HEK293 (cell line): Measurements from ENCODE around the gene SHLD1.

Experiments used
- CTCF ChIA-PET: fragments of 350-600 bp; formaldehyde crosslinking; extraction: SDS; loops from one replicate; lab custom pipeline; 2021; ENCODE audit warnings: antibody characterized with exemption; lab: Yijun Ruan, JAX
- POLR2A ChIA-PET: fragments of 300-600 bp; formaldehyde crosslinking; extraction: SDS; loops from one replicate; lab custom pipeline; 2020; ENCODE audit warnings: antibody characterized with exemption, inconsistent platforms; lab: Yijun Ruan, JAX
- H3K27ac ChIP-seq: fragments of 200-500 bp; sonication (Bioruptor generic); 2 replicates; pipeline ENCODE4 v1.5.1; 2014; ENCODE audit warnings: low read depth, low read length, control low read depth, inconsistent platforms; ENCODE audit errors: extremely low read depth
- H3K36me3 ChIP-seq, 2 experiments: fragments of 200-500 bp in 1 of 2; sonication (Bioruptor generic) in 1 of 2; 1 replicate in 1 of 2; 2 replicates in 1 of 2; pipeline ENCODE4 v1.5.1; 2014 to 2017; ENCODE audit warnings: inconsistent platforms in 2 of 2, low read length in 2 of 2; ENCODE audit not compliant: control insufficient read depth in 2 of 2, insufficient read depth in 1 of 2
- H3K4me1 ChIP-seq: fragments of 200-500 bp; sonication (Bioruptor generic); 2 replicates; pipeline ENCODE4 v1.5.1; 2014; ENCODE audit warnings: mild to moderate bottlenecking, low read length, inconsistent platforms; ENCODE audit not compliant: control insufficient read depth, insufficient read depth
- H3K4me3 ChIP-seq: 2 replicates; pipeline ENCODE4 v1.5.1; 2011; ENCODE audit warnings: low read depth, mild to moderate bottlenecking, control low read depth, low read length, moderate library complexity
- H3K9me3 ChIP-seq: fragments of 200-500 bp; sonication (Bioruptor generic); 2 replicates; pipeline ENCODE4 v1.5.1; 2014; ENCODE audit warnings: low read depth, low read length, inconsistent platforms; ENCODE audit not compliant: control insufficient read depth, insufficient read depth
- HOXC10 ChIP-seq: sonication (generic); formaldehyde crosslinking; IDR thresholded peaks from 2 replicates; pipeline ENCODE4 v1.8.1; 2023; ENCODE audit warnings: mild to moderate bottlenecking, missing genetic modification reagents
- ZBTB8A ChIP-seq: fragments of 450-650 bp; formaldehyde crosslinking; IDR thresholded peaks from 2 replicates; pipeline ENCODE4 v1.5.1; 2016; ENCODE audit warnings: missing biosample characterization, missing genetic modification characterization
- ZIC2 ChIP-seq: fragments of 450-650 bp; formaldehyde crosslinking; IDR thresholded peaks from 2 replicates; pipeline ENCODE4 v1.5.1; 2016; ENCODE audit warnings: missing biosample characterization, missing genetic modification characterization
- ZNF10 ChIP-seq: fragments of 450-650 bp; formaldehyde crosslinking; IDR thresholded peaks from 2 replicates; pipeline ENCODE4 v1.5.1; 2017; ENCODE audit warnings: missing biosample characterization, missing genetic modification characterization
- ZNF133 ChIP-seq: fragments of 450-650 bp; formaldehyde crosslinking; IDR thresholded peaks from 2 replicates; pipeline ENCODE4 v1.5.1; 2016; ENCODE audit warnings: missing biosample characterization, missing genetic modification characterization
- ZNF138 ChIP-seq: fragments of 450-650 bp; formaldehyde crosslinking; IDR thresholded peaks from 2 replicates; pipeline ENCODE4 v1.5.1; 2016; ENCODE audit warnings: missing biosample characterization, missing genetic modification characterization, borderline replicate concordance
- ZNF174 ChIP-seq: fragments of 450-650 bp; formaldehyde crosslinking; IDR thresholded peaks from 2 replicates; pipeline ENCODE4 v1.5.0; 2017; ENCODE audit warnings: missing biosample characterization, mild to moderate bottlenecking, missing genetic modification characterization
- ZNF184 ChIP-seq: fragments of 450-650 bp; IDR thresholded peaks from 2 replicates; pipeline ENCODE4 v1.5.1; 2018; ENCODE audit warnings: missing biosample characterization, mild to moderate bottlenecking, missing genetic modification characterization
- ZNF221 ChIP-seq: fragments of 450-650 bp; formaldehyde crosslinking; IDR thresholded peaks from 2 replicates; pipeline ENCODE4 v1.5.1; 2017; ENCODE audit warnings: missing biosample characterization, missing genetic modification characterization, borderline replicate concordance
- ZNF248 ChIP-seq: fragments of 450-650 bp; formaldehyde crosslinking; IDR thresholded peaks from 2 replicates; pipeline ENCODE4 v1.5.1; 2017; ENCODE audit warnings: missing biosample characterization, missing genetic modification characterization
- ZNF274 ChIP-seq, 2 experiments: fragments of 200-500 bp in 1 of 2; fragments of 450-650 bp in 1 of 2; sonication (Bioruptor generic) in 1 of 2; formaldehyde crosslinking in 1 of 2; IDR thresholded peaks; 2 replicates each; pipeline versions ENCODE4 v1.5.1 to v1.6.1; 2014 to 2016; ENCODE audit warnings: borderline replicate concordance in 1 of 2, inconsistent platforms in 1 of 2, low read length in 1 of 2, missing biosample characterization in 1 of 2, missing genetic modification characterization in 1 of 2
- ZNF302 ChIP-seq: fragments of 450-650 bp; formaldehyde crosslinking; IDR thresholded peaks from 2 replicates; pipeline ENCODE4 v1.5.1; 2016; ENCODE audit warnings: missing biosample characterization, missing genetic modification characterization, low read depth
- ZNF350 ChIP-seq: fragments of 450-650 bp; formaldehyde crosslinking; IDR thresholded peaks from 2 replicates; pipeline ENCODE4 v1.5.0; 2017; ENCODE audit warnings: missing biosample characterization, mild to moderate bottlenecking, missing genetic modification characterization
- ZNF37A ChIP-seq: fragments of 450-650 bp; IDR thresholded peaks from 2 replicates; pipeline ENCODE4 v1.5.1; 2018; ENCODE audit warnings: missing biosample characterization, missing genetic modification characterization
- ZNF624 ChIP-seq: fragments of 450-650 bp; formaldehyde crosslinking; IDR thresholded peaks from 2 replicates; pipeline ENCODE4 v1.5.1; 2017; ENCODE audit warnings: missing biosample characterization, missing genetic modification characterization
- ZNF664 ChIP-seq: fragments of 450-650 bp; formaldehyde crosslinking; IDR thresholded peaks from 2 replicates; pipeline ENCODE4 v1.5.1; 2016; ENCODE audit warnings: missing biosample characterization, missing genetic modification characterization
- ZNF768 ChIP-seq: fragments of 450-650 bp; formaldehyde crosslinking; IDR thresholded peaks from 2 replicates; pipeline ENCODE4 v1.5.1; 2018; ENCODE audit warnings: missing biosample characterization, mild to moderate bottlenecking, missing genetic modification characterization
- ZNF785 ChIP-seq: fragments of 450-650 bp; formaldehyde crosslinking; IDR thresholded peaks from 2 replicates; pipeline ENCODE4 v1.5.1; 2016; ENCODE audit warnings: missing biosample characterization, missing genetic modification characterization
- ZSCAN30 ChIP-seq: fragments of 450-650 bp; IDR thresholded peaks from 2 replicates; pipeline ENCODE4 v1.5.1; 2018; ENCODE audit warnings: missing biosample characterization, mild to moderate bottlenecking, missing genetic modification characterization, moderate library complexity
- TF ChIP-seq, protein P1 (sequence below): fragments of 450-650 bp; formaldehyde crosslinking; IDR thresholded peaks from 2 replicates; pipeline ENCODE4 v1.5.1; 2017; ENCODE audit warnings: missing biosample characterization, missing genetic modification characterization
- TF ChIP-seq, protein P2 (sequence below): fragments of 450-650 bp; formaldehyde crosslinking; conservative IDR thresholded peaks from 2 replicates; pipeline ENCODE4 v1.5.1; 2016; ENCODE audit warnings: low read depth, missing biosample characterization, missing genetic modification characterization
- TF ChIP-seq, protein P3 (sequence below): fragments of 450-650 bp; IDR thresholded peaks from 2 replicates; pipeline ENCODE4 v1.5.1; 2018; ENCODE audit warnings: missing biosample characterization, mild to moderate bottlenecking, missing genetic modification characterization
- TF ChIP-seq, protein P4 (sequence below): fragments of 450-650 bp; formaldehyde crosslinking; IDR thresholded peaks from 2 replicates; pipeline ENCODE4 v1.5.1; 2016; ENCODE audit warnings: missing biosample characterization, missing genetic modification characterization

SHLD1 gene

DNA sequence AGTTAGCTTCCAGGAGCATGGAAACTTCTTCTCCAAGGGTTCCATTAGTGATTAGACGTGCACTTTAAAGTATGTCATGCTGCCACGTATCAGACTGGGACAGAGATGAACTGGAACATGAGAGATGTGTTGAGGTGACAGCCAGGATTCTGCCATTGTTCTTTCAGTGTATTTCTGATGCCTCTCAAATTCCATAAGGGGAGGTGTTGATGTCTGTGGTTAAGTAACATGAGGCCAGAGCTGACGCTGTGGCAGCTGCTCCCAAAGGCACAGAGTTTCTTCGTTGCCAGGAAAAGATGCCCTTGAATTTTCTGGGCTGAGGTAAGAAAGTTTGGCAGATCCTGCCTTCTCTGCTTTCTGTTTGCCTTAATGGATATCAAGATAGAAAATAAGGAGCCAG, 136.6 kb downstream of the SHLD1 start (continued):
- TF ChIP-seq ZNF350 (tag by site-specific recombination): no peak

DNA sequence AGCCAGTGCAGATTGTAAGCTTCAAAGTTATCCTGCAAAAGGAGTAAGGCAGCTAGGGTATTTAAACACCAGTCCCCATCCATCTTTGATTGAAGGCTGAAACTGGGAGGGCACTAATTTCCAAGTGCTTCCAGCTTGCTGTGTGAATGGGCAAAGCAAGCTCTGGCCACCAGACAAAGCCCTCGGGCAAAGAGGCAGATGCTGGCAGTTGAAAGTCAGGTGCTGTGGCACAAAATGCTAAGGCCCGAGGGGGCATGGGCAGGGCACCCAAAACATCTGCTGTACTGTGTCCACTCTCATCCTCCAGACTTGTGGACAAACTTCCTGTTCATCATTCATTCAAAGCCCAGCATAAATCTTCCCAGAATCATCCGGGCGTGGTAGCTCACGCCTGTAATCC, 137.2 kb downstream of the SHLD1 start:
- Histone ChIP-seq H3K36me3 (no peaks in the 10 kb centered on the region), H3K4me3 (no peak overlapping the region), H3K27ac (no peak overlapping the region), H3K4me1 (no peaks in the 10 kb centered on the region), H3K9me3 (no peaks in the 10 kb centered on the region)
- POLR2A ChIA-PET: no interaction called here
- TF ChIP-seq HOXC10 (no peak), ZNF664 (no peak), ZNF133 (tag by site-specific recombination) (no peak)
- TF ChIP-seq, protein P1, sequence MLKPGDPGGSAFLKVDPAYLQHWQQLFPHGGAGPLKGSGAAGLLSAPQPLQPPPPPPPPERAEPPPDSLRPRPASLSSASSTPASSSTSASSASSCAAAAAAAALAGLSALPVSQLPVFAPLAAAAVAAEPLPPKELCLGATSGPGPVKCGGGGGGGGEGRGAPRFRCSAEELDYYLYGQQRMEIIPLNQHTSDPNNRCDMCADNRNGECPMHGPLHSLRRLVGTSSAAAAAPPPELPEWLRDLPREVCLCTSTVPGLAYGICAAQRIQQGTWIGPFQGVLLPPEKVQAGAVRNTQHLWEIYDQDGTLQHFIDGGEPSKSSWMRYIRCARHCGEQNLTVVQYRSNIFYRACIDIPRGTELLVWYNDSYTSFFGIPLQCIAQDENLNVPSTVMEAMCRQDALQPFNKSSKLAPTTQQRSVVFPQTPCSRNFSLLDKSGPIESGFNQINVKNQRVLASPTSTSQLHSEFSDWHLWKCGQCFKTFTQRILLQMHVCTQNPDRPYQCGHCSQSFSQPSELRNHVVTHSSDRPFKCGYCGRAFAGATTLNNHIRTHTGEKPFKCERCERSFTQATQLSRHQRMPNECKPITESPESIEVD (tag by site-specific recombination): no peak
- CTCF ChIA-PET: no interaction called here

DNA sequence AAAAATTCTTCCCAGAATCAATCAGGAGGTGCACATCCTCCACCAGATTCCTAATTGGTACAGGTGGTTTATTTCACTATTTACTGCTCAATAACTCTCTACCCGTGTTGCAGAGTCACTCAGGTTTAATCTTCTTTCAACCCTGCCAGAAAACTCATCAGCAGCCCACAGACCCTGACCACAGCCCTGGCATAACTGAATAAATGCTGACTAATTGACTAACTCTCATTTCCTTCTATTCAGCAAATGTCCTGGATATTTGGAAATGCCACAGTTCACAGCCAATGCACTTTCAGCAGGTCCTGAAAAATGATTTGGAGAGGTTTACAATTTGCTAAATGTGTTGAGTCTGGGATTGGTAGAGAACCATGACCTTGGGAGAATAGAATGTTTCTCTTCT, 137.8 kb downstream of the SHLD1 start:
- no peak overlapping the region for H3K27ac ChIP-seq
- ChIA-PET CTCF (no interaction called here), POLR2A (no interaction called here)
- no peak overlapping the region for H3K4me3 ChIP-seq
- H3K4me1 ChIP-seq: no peaks in the 10 kb centered on the region
- H3K36me3 ChIP-seq: no peaks in the 10 kb centered on the region
- no peak for TF ChIP-seq ZNF248 (tag by site-specific recombination)
- TF ChIP-seq, protein P2, sequence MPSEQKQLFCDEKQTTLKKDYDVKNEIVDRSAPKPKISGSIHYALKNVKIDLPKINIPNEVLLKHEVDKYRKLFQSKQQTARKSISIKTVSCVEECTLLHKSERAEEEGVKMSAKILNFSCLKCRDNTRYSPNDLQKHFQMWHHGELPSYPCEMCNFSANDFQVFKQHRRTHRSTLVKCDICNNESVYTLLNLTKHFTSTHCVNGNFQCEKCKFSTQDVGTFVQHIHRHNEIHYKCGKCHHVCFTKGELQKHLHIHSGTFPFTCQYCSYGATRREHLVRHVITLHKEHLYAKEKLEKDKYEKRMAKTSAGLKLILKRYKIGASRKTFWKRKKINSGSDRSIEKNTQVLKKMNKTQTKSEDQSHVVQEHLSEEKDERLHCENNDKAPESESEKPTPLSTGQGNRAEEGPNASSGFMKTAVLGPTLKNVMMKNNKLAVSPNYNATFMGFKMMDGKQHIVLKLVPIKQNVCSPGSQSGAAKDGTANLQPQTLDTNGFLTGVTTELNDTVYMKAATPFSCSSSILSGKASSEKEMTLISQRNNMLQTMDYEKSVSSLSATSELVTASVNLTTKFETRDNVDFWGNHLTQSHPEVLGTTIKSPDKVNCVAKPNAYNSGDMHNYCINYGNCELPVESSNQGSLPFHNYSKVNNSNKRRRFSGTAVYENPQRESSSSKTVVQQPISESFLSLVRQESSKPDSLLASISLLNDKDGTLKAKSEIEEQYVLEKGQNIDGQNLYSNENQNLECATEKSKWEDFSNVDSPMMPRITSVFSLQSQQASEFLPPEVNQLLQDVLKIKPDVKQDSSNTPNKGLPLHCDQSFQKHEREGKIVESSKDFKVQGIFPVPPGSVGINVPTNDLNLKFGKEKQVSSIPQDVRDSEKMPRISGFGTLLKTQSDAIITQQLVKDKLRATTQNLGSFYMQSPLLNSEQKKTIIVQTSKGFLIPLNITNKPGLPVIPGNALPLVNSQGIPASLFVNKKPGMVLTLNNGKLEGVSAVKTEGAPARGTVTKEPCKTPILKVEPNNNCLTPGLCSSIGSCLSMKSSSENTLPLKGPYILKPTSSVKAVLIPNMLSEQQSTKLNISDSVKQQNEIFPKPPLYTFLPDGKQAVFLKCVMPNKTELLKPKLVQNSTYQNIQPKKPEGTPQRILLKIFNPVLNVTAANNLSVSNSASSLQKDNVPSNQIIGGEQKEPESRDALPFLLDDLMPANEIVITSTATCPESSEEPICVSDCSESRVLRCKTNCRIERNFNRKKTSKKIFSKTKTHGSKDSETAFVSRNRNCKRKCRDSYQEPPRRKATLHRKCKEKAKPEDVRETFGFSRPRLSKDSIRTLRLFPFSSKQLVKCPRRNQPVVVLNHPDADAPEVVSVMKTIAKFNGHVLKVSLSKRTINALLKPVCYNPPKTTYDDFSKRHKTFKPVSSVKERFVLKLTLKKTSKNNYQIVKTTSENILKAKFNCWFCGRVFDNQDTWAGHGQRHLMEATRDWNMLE: no peak
- no peak for TF ChIP-seq ZNF221 (tag by site-specific recombination)
- no peak for TF ChIP-seq ZBTB8A (tag by site-specific recombination)
- no peak for TF ChIP-seq ZIC2
- TF ChIP-seq ZSCAN30 (tag by site-specific recombination): no peak
- TF ChIP-seq ZNF768 (tag by site-specific recombination): no peak
- TF ChIP-seq ZNF138: no peak
- no peak for TF ChIP-seq ZNF10
- TF ChIP-seq ZNF174: no peak
- TF ChIP-seq, protein P3, sequence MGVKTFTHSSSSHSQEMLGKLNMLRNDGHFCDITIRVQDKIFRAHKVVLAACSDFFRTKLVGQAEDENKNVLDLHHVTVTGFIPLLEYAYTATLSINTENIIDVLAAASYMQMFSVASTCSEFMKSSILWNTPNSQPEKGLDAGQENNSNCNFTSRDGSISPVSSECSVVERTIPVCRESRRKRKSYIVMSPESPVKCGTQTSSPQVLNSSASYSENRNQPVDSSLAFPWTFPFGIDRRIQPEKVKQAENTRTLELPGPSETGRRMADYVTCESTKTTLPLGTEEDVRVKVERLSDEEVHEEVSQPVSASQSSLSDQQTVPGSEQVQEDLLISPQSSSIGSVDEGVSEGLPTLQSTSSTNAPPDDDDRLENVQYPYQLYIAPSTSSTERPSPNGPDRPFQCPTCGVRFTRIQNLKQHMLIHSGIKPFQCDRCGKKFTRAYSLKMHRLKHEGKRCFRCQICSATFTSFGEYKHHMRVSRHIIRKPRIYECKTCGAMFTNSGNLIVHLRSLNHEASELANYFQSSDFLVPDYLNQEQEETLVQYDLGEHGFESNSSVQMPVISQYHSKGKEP: no peak
- TF ChIP-seq ZNF184 (tag by site-specific recombination): no peak
- TF ChIP-seq ZNF274 (IDR thresholded peaks at IDR 0.05; ENCODE audit: low read length): no peak
- no peak for TF ChIP-seq ZNF274 (tag by site-specific recombination; IDR thresholded peaks at IDR 0.05; ENCODE audit: borderline replicate concordance)
- no peak for TF ChIP-seq ZNF37A
- no peak for TF ChIP-seq ZNF302
- TF ChIP-seq ZNF785 (tag by site-specific recombination): no peak
- TF ChIP-seq, protein P4, sequence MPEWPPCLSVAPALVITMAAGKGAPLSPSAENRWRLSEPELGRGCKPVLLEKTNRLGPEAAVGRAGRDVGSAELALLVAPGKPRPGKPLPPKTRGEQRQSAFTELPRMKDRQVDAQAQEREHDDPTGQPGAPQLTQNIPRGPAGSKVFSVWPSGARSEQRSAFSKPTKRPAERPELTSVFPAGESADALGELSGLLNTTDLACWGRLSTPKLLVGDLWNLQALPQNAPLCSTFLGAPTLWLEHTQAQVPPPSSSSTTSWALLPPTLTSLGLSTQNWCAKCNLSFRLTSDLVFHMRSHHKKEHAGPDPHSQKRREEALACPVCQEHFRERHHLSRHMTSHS: no peak
- no peak for TF ChIP-seq ZNF624 (tag by site-specific recombination)
- TF ChIP-seq ZNF664: no peak
- H3K9me3 ChIP-seq: no peaks in the 10 kb centered on the region
